ENCODE measurements around the gene INTS7. TPM values are rescaled to one million over a fixed set of nuclear protein-coding genes. Genes with fewer than 3 reads are reported as not detected.

The INTS7 gene
- total RNA-seq, 1 donor from 2014 or later: 30.6 TPM

DNA sequence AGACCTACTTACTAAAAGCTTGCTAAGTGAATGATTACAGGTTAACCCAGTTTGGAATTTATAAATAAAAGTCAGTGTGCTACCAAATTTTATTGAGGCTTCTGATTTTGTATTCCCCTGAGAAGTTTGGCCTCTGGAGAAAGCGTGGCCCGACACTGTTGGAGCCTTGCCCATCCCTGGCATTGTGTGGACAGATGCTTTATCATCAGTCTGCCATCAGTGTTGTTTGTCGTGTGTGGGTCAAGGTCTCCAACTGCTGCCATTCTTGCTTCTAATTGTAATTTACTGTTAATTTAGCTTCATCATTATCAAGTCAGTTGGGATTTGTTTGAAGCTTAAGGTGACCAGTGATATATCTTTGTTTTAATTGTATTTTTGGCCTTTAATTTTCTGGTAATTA, 142.8 kb downstream of the INTS7 start:
- H3K36me3 Mint-ChIP-seq (ENCODE audit: insufficient read depth): no peaks in the 10 kb centered on the region
- H3K4me1 Mint-ChIP-seq (ENCODE audit: low read depth): peaks cover 28% of the 10 kb centered on the region
- H3K4me3 Mint-ChIP-seq (ENCODE audit: low read depth): no peak overlapping the region
- H3K27ac Mint-ChIP-seq: no peak overlapping the region
- no peak for DNase-seq (ENCODE audit: low spot score, unreplicated experiment)
- H3K27me3 Mint-ChIP-seq: peaks cover 6% of the 10 kb centered on the region
- TF ChIP-seq, protein P1, sequence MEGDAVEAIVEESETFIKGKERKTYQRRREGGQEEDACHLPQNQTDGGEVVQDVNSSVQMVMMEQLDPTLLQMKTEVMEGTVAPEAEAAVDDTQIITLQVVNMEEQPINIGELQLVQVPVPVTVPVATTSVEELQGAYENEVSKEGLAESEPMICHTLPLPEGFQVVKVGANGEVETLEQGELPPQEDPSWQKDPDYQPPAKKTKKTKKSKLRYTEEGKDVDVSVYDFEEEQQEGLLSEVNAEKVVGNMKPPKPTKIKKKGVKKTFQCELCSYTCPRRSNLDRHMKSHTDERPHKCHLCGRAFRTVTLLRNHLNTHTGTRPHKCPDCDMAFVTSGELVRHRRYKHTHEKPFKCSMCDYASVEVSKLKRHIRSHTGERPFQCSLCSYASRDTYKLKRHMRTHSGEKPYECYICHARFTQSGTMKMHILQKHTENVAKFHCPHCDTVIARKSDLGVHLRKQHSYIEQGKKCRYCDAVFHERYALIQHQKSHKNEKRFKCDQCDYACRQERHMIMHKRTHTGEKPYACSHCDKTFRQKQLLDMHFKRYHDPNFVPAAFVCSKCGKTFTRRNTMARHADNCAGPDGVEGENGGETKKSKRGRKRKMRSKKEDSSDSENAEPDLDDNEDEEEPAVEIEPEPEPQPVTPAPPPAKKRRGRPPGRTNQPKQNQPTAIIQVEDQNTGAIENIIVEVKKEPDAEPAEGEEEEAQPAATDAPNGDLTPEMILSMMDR (IDR thresholded peaks at IDR 0.05; ENCODE audit: unreplicated experiment): no peak
- peaks cover 3% of the 10 kb centered on the region for H3K9me3 Mint-ChIP-seq (ENCODE audit: low read depth)

DNA sequence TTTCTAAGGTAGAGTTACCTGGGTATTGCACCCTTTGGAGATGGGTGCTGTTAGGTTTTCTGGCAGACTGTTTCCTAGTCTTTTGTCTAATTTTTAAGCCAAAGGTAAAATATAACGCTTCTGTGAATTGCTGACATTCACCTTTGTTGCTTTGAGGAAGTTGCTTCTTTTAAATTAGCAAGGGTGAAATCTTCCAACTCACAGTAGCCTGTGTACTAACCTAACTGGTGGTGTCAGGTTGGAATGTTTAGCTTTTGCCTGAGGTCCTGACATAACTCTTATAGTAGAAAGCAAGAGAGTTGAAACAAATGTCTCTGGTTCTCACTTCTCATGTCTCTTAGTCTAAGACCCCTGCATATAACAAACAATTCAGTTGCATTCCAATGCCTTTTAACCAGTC, 143.6 kb downstream of the INTS7 start:
- no peak for DNase-seq (ENCODE audit: low spot score, unreplicated experiment)
- Mint-ChIP-seq H3K27me3 (peaks cover 6% of the 10 kb centered on the region), H3K9me3 (ENCODE audit: low read depth) (peaks cover 3% of the 10 kb centered on the region), H3K4me3 (ENCODE audit: low read depth) (no peak overlapping the region), H3K4me1 (ENCODE audit: low read depth) (peaks cover 22% of the 10 kb centered on the region), H3K36me3 (ENCODE audit: insufficient read depth) (no peaks in the 10 kb centered on the region), H3K27ac (no peak overlapping the region)
- TF ChIP-seq, protein P1 (IDR thresholded peaks at IDR 0.05; ENCODE audit: unreplicated experiment): no peak

Small RNA genes within 50 kb of the gene (microRNA-seq; reads per million reads assigned to microRNA genes)
- gene MIR3122 (ENCODE audit: borderline number of aligned reads, unreplicated experiment): not detected

Other genes starting within 250 kb of the INTS7 start
- gene LPGAT1, start 204.8 kb downstream of the INTS7 start, total RNA-seq: 58.9 and 59.5 TPM in 2 replicates
- 22.8 and 23.9 TPM in 2 replicates for gene DTL, start 191 bp upstream of the INTS7 start, total RNA-seq
- gene PPP2R5A, start 249.9 kb upstream of the INTS7 start, total RNA-seq: 20.8 and 21.4 TPM in 2 replicates